Endothelial cell of umbilical vein (primary cell): ENCODE data around the gene SLC5A6. TPM values are rescaled to one million over a fixed set of nuclear protein-coding genes. Genes with fewer than 3 reads are reported as not detected.

Experiments used
- BruUV-seq: library from RNA; stranded (reverse); fragments of 400-500 nt; replicated peaks from 2 replicates; lab custom pipeline; 2021; lab: Mats Ljungman, UMichigan
- CTCF ChIA-PET: fragments of 300-600, 350-600 bp; sonication (Branson Sonifier 250); formaldehyde crosslinking; loops from one replicate; lab custom pipeline; 2021; ENCODE audit warnings: antibody characterized with exemption, inconsistent platforms; lab: Charles Lee
- POLR2A ChIA-PET: fragments of 300-600, 350-600 bp; sonication (Branson Sonifier 250); formaldehyde crosslinking; loops from one replicate; lab custom pipeline; 2021; ENCODE audit warnings: antibody characterized with exemption, inconsistent platforms; lab: Charles Lee
- DNase-seq: peaks from one replicate; pipeline ENCODE4 v3.0.0-alpha.2; 2011; ENCODE audit warnings: low read depth, low spot score
- FAIRE-seq: peaks from 2 replicates; lab custom pipeline; 2011; peaks lifted over from hg19 to GRCh38; lab: Jason Lieb, UNC
- H2AFZ ChIP-seq: 2 replicates; pipeline ENCODE4 v1.6.0; 2012; ENCODE audit warnings: low read depth, low read length, control low read depth, inconsistent platforms
- H3K27ac ChIP-seq: 2 replicates; pipeline ENCODE4 v1.5.1; 2011; ENCODE audit warnings: low read depth, mild to moderate bottlenecking, control low read depth, low read length, moderate library complexity; ENCODE audit not compliant: insufficient read depth
- H3K27me3 ChIP-seq, 2 experiments: 2 replicates each; pipeline versions ENCODE4 v1.6.0 to v1.6.1; 2011; ENCODE audit warnings: low read length in 2 of 2, mixed read lengths in 1 of 2; ENCODE audit not compliant: control insufficient read depth in 2 of 2, insufficient read depth in 2 of 2
- H3K36me3 ChIP-seq, 2 experiments: 2 replicates in 1 of 2; 3 replicates in 1 of 2; pipeline ENCODE4 v1.5.1; 2011; ENCODE audit warnings: low read length in 2 of 2, mild to moderate bottlenecking in 1 of 2, moderate library complexity in 1 of 2; ENCODE audit not compliant: control insufficient read depth in 2 of 2, insufficient read depth in 2 of 2; ENCODE audit errors: extremely low read depth in 1 of 2
- H3K4me1 ChIP-seq: 3 replicates; pipeline ENCODE4 v1.5.1; 2011; ENCODE audit warnings: mild to moderate bottlenecking, low read length; ENCODE audit not compliant: control insufficient read depth, insufficient read depth; ENCODE audit errors: extremely low read depth
- H3K4me2 ChIP-seq: 2 replicates; pipeline ENCODE4 v1.6.1; 2011; ENCODE audit warnings: low read length, control low read depth, mixed read lengths; ENCODE audit not compliant: insufficient read depth
- H3K4me3 ChIP-seq, 3 experiments: fragments of 200-600 bp in 1 of 3; sonication (generic), shearing (Covaris generic) in 1 of 3; replicated peaks in 1 of 3; 2 replicates each; pipeline ENCODE4 v1.5.1; 2011 to 2016; ENCODE audit warnings: control low read depth in 3 of 3, low read length in 3 of 3, mild to moderate bottlenecking in 2 of 3, inconsistent platforms in 1 of 3, low read depth in 1 of 3, moderate library complexity in 1 of 3; ENCODE audit not compliant: insufficient read depth in 1 of 3
- H3K79me2 ChIP-seq: 2 replicates; pipeline ENCODE4 v1.6.0; 2012; ENCODE audit warnings: low read length, inconsistent platforms; ENCODE audit not compliant: control insufficient read depth, insufficient read depth
- H3K9ac ChIP-seq: replicated peaks from 2 replicates; pipeline ENCODE3; 2011; ENCODE audit warnings: low read length, control low read depth; ENCODE audit not compliant: insufficient read depth; ENCODE audit errors: extremely low read depth
- H3K9me1 ChIP-seq: replicated peaks from 3 replicates; pipeline ENCODE4 v1.6.0; 2011; ENCODE audit warnings: mild to moderate bottlenecking, low read length; ENCODE audit not compliant: control insufficient read depth, insufficient read depth; ENCODE audit errors: extremely low read depth
- H3K9me3 ChIP-seq: replicated peaks from 2 replicates; pipeline ENCODE4 v1.5.1; 2012; ENCODE audit warnings: low read length, inconsistent platforms; ENCODE audit not compliant: control insufficient read depth, insufficient read depth
- H4K20me1 ChIP-seq: replicated peaks from 2 replicates; pipeline ENCODE3; 2011; ENCODE audit warnings: mild to moderate bottlenecking, low read length; ENCODE audit not compliant: control insufficient read depth, insufficient read depth; ENCODE audit errors: extremely low read depth
- CTCF ChIP-seq, 2 donors: IDR thresholded peaks; 1 replicate in 1 of 2; 2 replicates in 1 of 2; pipeline ENCODE4 v1.5.1; 2011; ENCODE audit warnings: low read length in 2 of 2, mild to moderate bottlenecking in 2 of 2, moderate library complexity in 2 of 2, control low read depth in 1 of 2, inconsistent platforms in 1 of 2, low read depth in 1 of 2; ENCODE audit not compliant: insufficient read depth in 1 of 2; ENCODE audit errors: extremely low read depth in 1 of 2
- EZH2 ChIP-seq: IDR thresholded peaks from 2 replicates; pipeline ENCODE4 v1.6.1; 2012; ENCODE audit warnings: borderline replicate concordance, low read depth, mild to moderate bottlenecking, moderate library complexity, low read length, inconsistent platforms; ENCODE audit not compliant: severe bottlenecking
- FOS ChIP-seq: IDR thresholded peaks from 2 replicates; pipeline ENCODE4 v1.6.1; 2011; ENCODE audit warnings: mild to moderate bottlenecking, low read length, moderate library complexity, borderline replicate concordance; ENCODE audit not compliant: insufficient read depth
- GATA2 ChIP-seq: IDR thresholded peaks from 2 replicates; pipeline ENCODE4 v1.7.0; 2011; ENCODE audit warnings: low read depth, mild to moderate bottlenecking, moderate library complexity, mixed read lengths, low read length; ENCODE audit not compliant: insufficient read length, insufficient read depth
- JUN ChIP-seq: IDR thresholded peaks from 2 replicates; pipeline ENCODE4 v1.6.1; 2011; ENCODE audit warnings: borderline replicate concordance, low read depth; ENCODE audit not compliant: insufficient read length, insufficient read depth
- MYC ChIP-seq: IDR thresholded peaks from one replicate; pipeline ENCODE4 v1.6.1; 2011; ENCODE audit warnings: mild to moderate bottlenecking, low read depth, low read length
- POLR2A ChIP-seq: IDR thresholded peaks from 2 replicates; pipeline ENCODE4 v1.6.1; 2012; ENCODE audit warnings: low read depth, mild to moderate bottlenecking, control low read depth, low read length
- POLR2AphosphoS5 ChIP-seq: IDR thresholded peaks from 2 replicates; pipeline ENCODE4 v1.6.1; 2012; ENCODE audit warnings: low read depth, mild to moderate bottlenecking, control low read depth, low read length, moderate library complexity; ENCODE audit not compliant: insufficient read depth
- dilution Hi-C: fragments of 300-500 bp; cut with MboI; formaldehyde crosslinking; loops from one replicate; pipeline ENCODE4 v1.15.0; 2019; ENCODE audit warnings: low sequenced_read_pairs; ENCODE audit not compliant: extremely low pct_ligation_motif_present
- intact Hi-C: fragments of 100-400 bp; cut with micrococcal nuclease; formaldehyde crosslinking; loops from one replicate; pipeline ENCODE4 v1.10.0; 2022
- polyA plus RNA-seq, 4 experiments: library from polyadenylated mRNA; depleted of rRNA in 3 of 4; stranded (reverse) in 3 of 4; unstranded in 1 of 4; fragments of >200 nt; gene quantifications; 2 replicates each; pipeline versions ENCODE4 v1.2.1 to v1.2.3, GENCODE V29; 2011 to 2012; ENCODE audit warnings: missing spikeins in 1 of 4
- total RNA-seq: library from RNA; stranded (reverse); gene quantifications from 2 replicates; pipeline ENCODE4 v1.2.3, GENCODE V29; 2021
- TF ChIP-seq, protein P1 (sequence below): IDR thresholded peaks from 2 replicates; pipeline ENCODE4 v1.6.1; 2011; ENCODE audit not compliant: insufficient read depth, insufficient read length

The SLC5A6 gene
- total and polyA plus RNA-seq, 2 donors (not counting 3 experiments of a cell fraction or from before 2014, with no cell fraction given): 52.0 to 92.5 TPM

DNA sequence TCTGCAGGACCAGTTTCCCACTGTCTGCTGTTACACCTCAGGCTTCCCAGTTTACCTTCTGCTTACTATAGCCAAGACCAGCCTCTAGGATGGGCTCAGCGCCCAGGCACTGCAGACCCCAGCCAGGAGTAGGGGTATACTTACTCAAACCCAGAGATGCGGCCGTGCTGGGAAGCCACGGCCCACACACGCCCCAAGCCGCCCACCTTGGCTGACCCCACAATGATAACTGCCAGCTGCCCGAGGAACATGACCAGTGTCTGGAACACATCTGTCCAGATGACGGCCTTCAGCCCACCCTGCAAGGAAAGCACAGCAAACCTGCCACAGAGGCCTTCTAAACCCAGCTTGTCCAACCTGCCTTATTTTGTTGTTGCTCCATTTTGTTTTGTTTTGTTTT is 6.9 kb downstream of the SLC5A6 start:
- ChIA-PET POLR2A (no interaction called here), CTCF (no interaction called here)
- no peaks in the 10 kb centered on the region for H3K9me1 ChIP-seq
- TF ChIP-seq POLR2A (no peak), GATA2 (no peak), JUN (no peak), MYC (no peak), CTCF (IDR thresholded peaks at IDR 0.05; ENCODE audit: extremely low read depth in 1 of 2, insufficient read depth in 1 of 2, low read depth in 1 of 2, low read length in 2 of 2) (no peak), FOS (no peak), POLR2AphosphoS5 (no peak), EZH2 (no peak)
- TF ChIP-seq, protein P1, sequence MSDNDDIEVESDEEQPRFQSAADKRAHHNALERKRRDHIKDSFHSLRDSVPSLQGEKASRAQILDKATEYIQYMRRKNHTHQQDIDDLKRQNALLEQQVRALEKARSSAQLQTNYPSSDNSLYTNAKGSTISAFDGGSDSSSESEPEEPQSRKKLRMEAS: no peak
- no TSS peak for BruUV-seq
- H3K4me1 ChIP-seq: no peaks in the 10 kb centered on the region
- H3K27ac ChIP-seq: no peak overlapping the region
- FAIRE-seq: no peak
- H3K36me3 ChIP-seq: peaks cover 37 to 52% of the 10 kb centered on the region in 2 experiments
- no peak overlapping the region for H2AFZ ChIP-seq
- H3K27me3 ChIP-seq: no peaks in the 10 kb centered on the region
- no peaks in the 10 kb centered on the region for H4K20me1 ChIP-seq
- no peak overlapping the region for H3K4me2 ChIP-seq
- peaks cover 8% of the 10 kb centered on the region for H3K79me2 ChIP-seq
- intact Hi-C loops (no loop called here), dilution Hi-C loops (no loop called here)
- no peak for DNase-seq
- no peak overlapping the region for H3K4me3 ChIP-seq
- no peaks in the 10 kb centered on the region for H3K9me3 ChIP-seq
- H3K9ac ChIP-seq: no peak overlapping the region
